ENCODE data around the gene ICAM3. TPM values are rescaled to one million over a fixed set of nuclear protein-coding genes. Genes with fewer than 3 reads are reported as not detected.

The ICAM3 gene
- total RNA-seq, 1 experiment from 2014 or later: 10.5 TPM

DNA sequence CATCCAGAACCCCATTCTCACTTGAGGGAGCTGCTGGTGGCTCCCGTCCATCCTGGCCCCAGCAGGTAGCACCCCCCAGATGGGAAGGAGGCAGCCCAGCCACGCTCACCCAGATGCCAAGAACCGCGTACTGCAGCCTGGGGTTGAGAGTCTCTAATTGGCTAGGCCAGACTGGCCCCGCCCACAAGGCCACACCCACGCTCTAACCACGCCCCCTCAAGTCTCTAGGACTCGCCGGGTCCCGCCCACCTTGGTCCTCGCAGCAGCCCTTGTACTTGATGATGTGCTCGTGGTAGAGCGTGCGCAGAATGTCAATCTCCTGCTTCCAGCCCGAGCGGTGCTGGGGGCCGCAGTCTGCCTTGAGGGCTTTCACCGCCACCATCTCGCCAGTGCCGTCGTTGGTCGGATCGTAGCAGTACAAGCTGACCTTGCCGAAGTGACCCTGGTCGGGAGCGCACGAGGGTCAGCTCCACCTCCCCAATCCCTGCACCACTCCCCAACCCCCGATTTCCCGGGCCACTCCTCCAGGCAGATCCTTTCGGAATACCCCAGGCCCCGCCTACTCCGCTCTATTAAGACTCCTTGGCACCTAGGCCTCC is 14.5 kb upstream of the ICAM3 start:
- ATAC-seq: peak; percentile 70
- Histone ChIP-seq H3K36me3 (ENCODE audit: control insufficient read depth, insufficient read depth, low read length) (no peaks in the 10 kb centered on the region), H3K4me3 (ENCODE audit: low read depth in 2 of 2, low read length in 2 of 2) (no peak overlapping the region), H3K9me3 (ENCODE audit: control insufficient read depth, insufficient read depth, low read depth, low read length) (no peaks in the 10 kb centered on the region), H3K27ac (ENCODE audit: low read length) (no peak overlapping the region), H3K4me1 (ENCODE audit: control insufficient read depth, insufficient read depth, low read length) (no peaks in the 10 kb centered on the region), H3K27me3 (ENCODE audit: control insufficient read depth, insufficient read depth, low read length) (no peaks in the 10 kb centered on the region)
- no peak for TF ChIP-seq SIN3A (IDR thresholded peaks at IDR 0.05; ENCODE audit: borderline replicate concordance, insufficient read depth, low read depth, low read length)
- TF ChIP-seq, protein P1, sequence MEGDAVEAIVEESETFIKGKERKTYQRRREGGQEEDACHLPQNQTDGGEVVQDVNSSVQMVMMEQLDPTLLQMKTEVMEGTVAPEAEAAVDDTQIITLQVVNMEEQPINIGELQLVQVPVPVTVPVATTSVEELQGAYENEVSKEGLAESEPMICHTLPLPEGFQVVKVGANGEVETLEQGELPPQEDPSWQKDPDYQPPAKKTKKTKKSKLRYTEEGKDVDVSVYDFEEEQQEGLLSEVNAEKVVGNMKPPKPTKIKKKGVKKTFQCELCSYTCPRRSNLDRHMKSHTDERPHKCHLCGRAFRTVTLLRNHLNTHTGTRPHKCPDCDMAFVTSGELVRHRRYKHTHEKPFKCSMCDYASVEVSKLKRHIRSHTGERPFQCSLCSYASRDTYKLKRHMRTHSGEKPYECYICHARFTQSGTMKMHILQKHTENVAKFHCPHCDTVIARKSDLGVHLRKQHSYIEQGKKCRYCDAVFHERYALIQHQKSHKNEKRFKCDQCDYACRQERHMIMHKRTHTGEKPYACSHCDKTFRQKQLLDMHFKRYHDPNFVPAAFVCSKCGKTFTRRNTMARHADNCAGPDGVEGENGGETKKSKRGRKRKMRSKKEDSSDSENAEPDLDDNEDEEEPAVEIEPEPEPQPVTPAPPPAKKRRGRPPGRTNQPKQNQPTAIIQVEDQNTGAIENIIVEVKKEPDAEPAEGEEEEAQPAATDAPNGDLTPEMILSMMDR (IDR thresholded peaks at IDR 0.05): no peak
- no peak for TF ChIP-seq POLR2AphosphoS5 (IDR thresholded peaks at IDR 0.05; ENCODE audit: low read depth, low read length)
- TF ChIP-seq, protein P2, sequence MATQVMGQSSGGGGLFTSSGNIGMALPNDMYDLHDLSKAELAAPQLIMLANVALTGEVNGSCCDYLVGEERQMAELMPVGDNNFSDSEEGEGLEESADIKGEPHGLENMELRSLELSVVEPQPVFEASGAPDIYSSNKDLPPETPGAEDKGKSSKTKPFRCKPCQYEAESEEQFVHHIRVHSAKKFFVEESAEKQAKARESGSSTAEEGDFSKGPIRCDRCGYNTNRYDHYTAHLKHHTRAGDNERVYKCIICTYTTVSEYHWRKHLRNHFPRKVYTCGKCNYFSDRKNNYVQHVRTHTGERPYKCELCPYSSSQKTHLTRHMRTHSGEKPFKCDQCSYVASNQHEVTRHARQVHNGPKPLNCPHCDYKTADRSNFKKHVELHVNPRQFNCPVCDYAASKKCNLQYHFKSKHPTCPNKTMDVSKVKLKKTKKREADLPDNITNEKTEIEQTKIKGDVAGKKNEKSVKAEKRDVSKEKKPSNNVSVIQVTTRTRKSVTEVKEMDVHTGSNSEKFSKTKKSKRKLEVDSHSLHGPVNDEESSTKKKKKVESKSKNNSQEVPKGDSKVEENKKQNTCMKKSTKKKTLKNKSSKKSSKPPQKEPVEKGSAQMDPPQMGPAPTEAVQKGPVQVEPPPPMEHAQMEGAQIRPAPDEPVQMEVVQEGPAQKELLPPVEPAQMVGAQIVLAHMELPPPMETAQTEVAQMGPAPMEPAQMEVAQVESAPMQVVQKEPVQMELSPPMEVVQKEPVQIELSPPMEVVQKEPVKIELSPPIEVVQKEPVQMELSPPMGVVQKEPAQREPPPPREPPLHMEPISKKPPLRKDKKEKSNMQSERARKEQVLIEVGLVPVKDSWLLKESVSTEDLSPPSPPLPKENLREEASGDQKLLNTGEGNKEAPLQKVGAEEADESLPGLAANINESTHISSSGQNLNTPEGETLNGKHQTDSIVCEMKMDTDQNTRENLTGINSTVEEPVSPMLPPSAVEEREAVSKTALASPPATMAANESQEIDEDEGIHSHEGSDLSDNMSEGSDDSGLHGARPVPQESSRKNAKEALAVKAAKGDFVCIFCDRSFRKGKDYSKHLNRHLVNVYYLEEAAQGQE (IDR thresholded peaks at IDR 0.05; ENCODE audit: insufficient read depth in 1 of 2, low read depth in 2 of 2, low read length in 1 of 2): no peak
- no peak for TF ChIP-seq TCF7L2 (IDR thresholded peaks at IDR 0.05; ENCODE audit: low read depth, low read length)
- in situ Hi-C loops (cut with HindIII; ENCODE audit: low pct_unique_long_range_greater_than_20kb, low sequenced_read_pairs): no loop called here
- POLR2A ChIA-PET: no interaction called here
- intact Hi-C loops (cut with micrococcal nuclease; ENCODE audit: unreplicated experiment): no loop called here
- no TSS peak for BruUV-seq (replicated peaks)
- DNase-seq (ENCODE audit: low read depth, low spot score): no peak
- CTCF ChIA-PET: interaction anchor here (0.7 kb wide), 1 partner anchor 36 kb away, joined by 3 read pairs; no protein-coding TSS in a partner anchor

DNA sequence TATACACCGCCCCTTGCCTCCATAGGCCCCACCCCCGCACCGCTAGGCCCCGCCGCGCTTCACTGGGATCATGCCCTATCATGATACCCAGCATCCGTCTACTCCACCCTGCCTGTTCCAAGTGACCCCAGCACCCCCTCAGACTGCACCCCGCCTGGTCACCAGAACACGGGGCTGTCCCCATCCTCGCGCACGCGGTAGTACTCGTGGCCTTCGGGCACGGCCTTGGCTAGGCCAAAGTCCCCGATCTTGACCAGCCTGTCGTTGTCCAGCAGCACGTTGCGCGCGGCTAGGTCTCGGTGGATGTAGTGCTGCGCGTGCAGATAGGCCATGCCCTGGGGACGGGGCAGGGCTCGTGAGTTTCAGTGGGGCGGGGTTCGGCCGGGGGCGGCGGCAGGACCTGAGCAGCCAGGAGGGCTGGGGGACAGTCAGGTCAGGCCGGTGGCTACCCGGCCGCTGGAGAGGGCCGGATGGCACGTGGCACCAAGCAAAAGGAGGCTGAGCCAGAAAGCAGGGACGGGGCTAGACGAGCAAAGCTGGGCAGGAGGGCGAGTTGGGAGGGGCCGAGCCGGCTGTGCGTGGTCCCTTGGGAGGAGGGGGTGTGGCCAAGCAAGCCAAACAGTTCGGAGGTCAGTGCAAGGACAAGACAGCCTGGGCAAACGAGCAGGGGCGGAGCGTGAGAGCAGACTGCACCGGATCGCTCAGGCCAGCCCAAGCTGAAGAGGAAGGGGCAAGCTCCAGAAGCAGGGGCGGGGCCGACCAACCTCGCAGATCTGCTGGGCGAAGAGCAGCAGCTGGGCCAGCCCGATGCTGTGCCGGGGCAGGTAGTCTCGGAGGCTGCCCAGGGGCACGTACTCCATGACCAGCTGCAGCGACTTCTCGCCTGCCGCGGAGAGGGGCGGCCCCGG is 13.6 kb upstream of the ICAM3 start:
- ATAC-seq (peak; percentile 25), DNase-seq (ENCODE audit: low read depth, low spot score) (no peak)
- H3K36me3 ChIP-seq (ENCODE audit: control insufficient read depth, insufficient read depth, low read length): no peaks in the 10 kb centered on the region
- H3K27ac ChIP-seq (ENCODE audit: low read length): no peak overlapping the region
- no peaks in the 10 kb centered on the region for H3K9me3 ChIP-seq (ENCODE audit: control insufficient read depth, insufficient read depth, low read depth, low read length)
- in situ Hi-C loops (cut with HindIII; ENCODE audit: low pct_unique_long_range_greater_than_20kb, low sequenced_read_pairs): no loop called here
- BruUV-seq (replicated peaks): no TSS peak
- TF ChIP-seq TCF7L2 (IDR thresholded peaks at IDR 0.05; ENCODE audit: low read depth, low read length): no peak
- no peaks in the 10 kb centered on the region for H3K4me1 ChIP-seq (ENCODE audit: control insufficient read depth, insufficient read depth, low read length)
- intact Hi-C loops (cut with micrococcal nuclease; ENCODE audit: unreplicated experiment): no loop called here
- no peak overlapping the region for H3K4me3 ChIP-seq (ENCODE audit: low read depth in 2 of 2, low read length in 2 of 2)
- ChIA-PET POLR2A (no interaction called here), CTCF (no interaction called here)
- H3K27me3 ChIP-seq (ENCODE audit: control insufficient read depth, insufficient read depth, low read length): no peaks in the 10 kb centered on the region

DNA sequence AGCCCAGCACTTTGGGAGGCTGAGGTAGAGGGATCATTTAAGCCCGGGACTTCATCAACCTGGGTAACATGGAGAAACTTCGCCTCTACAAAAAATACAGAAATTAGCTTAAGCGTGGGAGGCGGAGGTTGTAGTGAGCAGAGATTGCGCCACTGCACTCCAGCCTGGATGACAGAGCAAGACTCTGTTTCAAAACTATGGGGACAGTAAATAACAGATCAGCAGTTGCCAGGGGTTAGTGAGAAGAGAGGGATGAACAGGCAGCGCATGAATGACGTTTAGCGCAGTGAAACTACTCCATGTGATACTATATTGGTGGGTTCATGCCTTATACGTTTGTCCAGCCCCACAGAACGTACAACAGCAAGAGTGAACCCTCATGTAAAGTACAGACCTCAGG is 7.1 kb upstream of the ICAM3 start:
- no peaks in the 10 kb centered on the region for H3K4me1 ChIP-seq (ENCODE audit: control insufficient read depth, insufficient read depth, low read length)
- ChIA-PET POLR2A (no interaction called here), CTCF (no interaction called here)
- in situ Hi-C loops (cut with HindIII; ENCODE audit: low pct_unique_long_range_greater_than_20kb, low sequenced_read_pairs) (no loop called here), intact Hi-C loops (cut with micrococcal nuclease; ENCODE audit: unreplicated experiment) (no loop called here)
- H3K27me3 ChIP-seq (ENCODE audit: control insufficient read depth, insufficient read depth, low read length): no peaks in the 10 kb centered on the region
- H3K4me3 ChIP-seq (ENCODE audit: low read depth in 2 of 2, low read length in 2 of 2): no peak overlapping the region
- no peak for ATAC-seq
- TF ChIP-seq SIN3A (IDR thresholded peaks at IDR 0.05; ENCODE audit: borderline replicate concordance, insufficient read depth, low read depth, low read length) (no peak), POLR2AphosphoS5 (IDR thresholded peaks at IDR 0.05; ENCODE audit: low read depth, low read length) (no peak), TCF7L2 (IDR thresholded peaks at IDR 0.05; ENCODE audit: low read depth, low read length) (no peak)
- TF ChIP-seq, protein P2 (IDR thresholded peaks at IDR 0.05; ENCODE audit: insufficient read depth in 1 of 2, low read depth in 2 of 2, low read length in 1 of 2): no peak
- TF ChIP-seq, protein P1 (IDR thresholded peaks at IDR 0.05): no peak
- BruUV-seq (replicated peaks): no TSS peak
- H3K36me3 ChIP-seq (ENCODE audit: control insufficient read depth, insufficient read depth, low read length): no peaks in the 10 kb centered on the region
- no peak for DNase-seq (ENCODE audit: low read depth, low spot score)
- no peak overlapping the region for H3K27ac ChIP-seq (ENCODE audit: low read length)
- no peaks in the 10 kb centered on the region for H3K9me3 ChIP-seq (ENCODE audit: control insufficient read depth, insufficient read depth, low read depth, low read length)
